ENCODE measurements around the gene TMEM132E.

Gene TMEM132E

DNA sequence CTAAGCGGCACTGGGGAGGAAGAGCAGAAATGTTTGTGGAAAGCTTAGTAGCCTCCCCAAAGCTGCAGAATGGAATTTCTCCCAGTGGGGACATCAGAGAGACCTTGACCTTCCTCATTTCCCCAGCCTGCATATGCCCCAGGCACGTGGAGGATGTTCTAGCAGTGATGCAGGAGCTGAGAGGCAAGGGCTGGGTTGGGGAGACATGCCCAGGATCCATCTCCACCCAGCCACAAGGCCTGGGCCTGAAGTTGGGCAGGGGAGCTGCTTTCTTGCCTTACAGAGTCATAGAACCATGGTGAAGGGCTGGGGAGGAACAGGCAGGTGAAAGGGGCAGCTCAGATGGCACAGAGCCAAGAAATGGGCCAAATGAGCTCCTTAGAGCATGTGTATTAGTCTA, 104.0 kb downstream of the TMEM132E start:
- DNase-seq (ENCODE audit: low read depth, low spot score) = no peak
- no peak overlapping the region for H3K27ac ChIP-seq
